ENCODE data around the gene NUP58.

The NUP58 gene

DNA sequence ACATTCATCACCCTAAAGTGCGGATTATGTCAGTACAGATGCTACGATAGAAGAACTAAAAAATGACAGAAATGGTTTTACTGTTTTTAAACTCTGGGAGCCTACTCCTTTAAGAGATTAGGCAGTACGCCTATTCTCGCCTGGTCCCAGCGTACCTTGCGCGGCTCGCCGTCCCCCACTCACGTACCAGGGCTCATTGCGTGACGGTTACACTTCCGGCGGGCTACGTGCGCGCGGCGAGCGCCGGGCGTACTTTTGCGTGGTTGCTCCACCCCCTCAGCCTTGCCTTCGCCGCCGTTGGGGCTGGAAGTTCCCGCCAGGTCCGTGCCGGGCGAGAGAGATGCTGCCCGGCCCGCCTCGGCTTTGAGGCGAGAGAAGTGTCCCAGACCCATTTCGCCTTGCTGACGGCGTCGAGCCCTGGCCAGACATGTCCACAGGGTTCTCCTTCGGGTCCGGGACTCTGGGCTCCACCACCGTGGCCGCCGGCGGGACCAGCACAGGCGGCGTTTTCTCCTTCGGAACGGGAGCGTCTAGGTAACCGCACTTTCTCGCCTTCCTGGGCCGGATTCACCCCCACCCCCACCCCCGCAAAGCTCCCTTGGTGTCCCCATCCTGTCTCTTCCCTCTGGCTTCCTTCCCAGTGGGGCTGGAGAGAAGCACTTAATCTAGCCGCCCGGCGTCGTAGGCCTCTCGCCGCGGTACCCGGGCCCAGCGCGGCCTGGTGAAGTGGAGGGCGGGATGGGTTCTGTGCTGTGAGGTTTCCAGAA is at the start of gene NUP58:
Gene NUP58 (plus strand): TSS at position 279 of the 767 bp plus-strand sequence. CDS start 149 bp downstream, at position 428.
- DNase-seq (ENCODE audit: low spot score) = peak; percentile 94

DNA sequence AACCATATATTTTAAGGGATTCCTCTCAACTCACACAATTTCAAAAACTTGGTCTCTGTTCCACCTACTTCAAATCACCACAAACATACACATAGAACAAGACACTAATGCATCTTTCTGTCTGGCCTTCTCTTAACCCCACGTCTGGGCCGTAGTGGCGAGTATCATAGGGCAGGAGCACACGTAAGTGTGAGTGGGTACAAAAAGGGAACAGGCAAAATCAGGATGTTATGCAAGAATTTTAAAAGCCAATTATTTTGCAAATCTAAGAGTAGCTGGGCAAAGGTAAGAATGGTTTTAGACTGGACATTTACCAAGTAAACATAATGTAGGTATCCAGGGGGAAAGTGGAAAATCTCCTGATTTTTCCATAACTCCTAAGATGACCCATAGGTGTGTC is 49.2 kb upstream of the NUP58 start:
- no peak for DNase-seq (ENCODE audit: low spot score)

- DNase-seq (ENCODE audit: low spot score) = no peak
Observed at GRCh38 chr13:25252752-25253151, 48.7 kb upstream of the NUP58 start.

- peak; percentile 9 for DNase-seq (ENCODE audit: low spot score)
Observed at GRCh38 chr13:25253702-25254101, 47.7 kb upstream of the NUP58 start.

DNA sequence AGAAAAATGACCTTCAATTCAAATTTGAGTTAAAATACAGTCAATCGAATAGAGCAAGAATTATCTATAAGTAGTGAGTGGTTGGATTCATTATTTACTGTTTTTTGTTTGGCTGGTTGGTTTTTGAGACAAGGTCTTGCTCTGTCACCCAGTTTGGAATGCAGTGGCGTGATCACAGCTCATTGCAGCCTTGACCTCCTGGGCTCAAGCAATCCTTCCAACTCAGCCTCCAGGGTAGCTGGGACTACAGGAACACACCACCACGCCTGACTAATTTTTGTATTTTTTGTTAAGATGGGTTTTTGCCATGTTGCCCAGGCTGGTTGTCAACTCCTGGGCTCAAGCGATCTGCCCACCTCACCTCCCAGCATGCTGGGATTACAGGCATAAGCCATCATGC is 39.2 kb upstream of the NUP58 start:
- no peak for DNase-seq (ENCODE audit: low spot score)

GRCh38 chr13:25266706-25267105 is 34.7 kb upstream of the NUP58 start:
- no peak for DNase-seq (ENCODE audit: low spot score)

- DNase-seq (ENCODE audit: low spot score) = no peak
Observed at GRCh38 chr13:25267715-25268114, 33.7 kb upstream of the NUP58 start.

GRCh38 chr13:25268561-25268960 is 32.9 kb upstream of the NUP58 start:
- no peak for DNase-seq (ENCODE audit: low spot score)

- DNase-seq (ENCODE audit: low spot score) = peak; percentile 29
Observed at GRCh38 chr13:25276748-25277147, 24.7 kb upstream of the NUP58 start.

- DNase-seq (ENCODE audit: low spot score) = no peak
Observed at GRCh38 chr13:25280396-25280795, 21.0 kb upstream of the NUP58 start.

DNA sequence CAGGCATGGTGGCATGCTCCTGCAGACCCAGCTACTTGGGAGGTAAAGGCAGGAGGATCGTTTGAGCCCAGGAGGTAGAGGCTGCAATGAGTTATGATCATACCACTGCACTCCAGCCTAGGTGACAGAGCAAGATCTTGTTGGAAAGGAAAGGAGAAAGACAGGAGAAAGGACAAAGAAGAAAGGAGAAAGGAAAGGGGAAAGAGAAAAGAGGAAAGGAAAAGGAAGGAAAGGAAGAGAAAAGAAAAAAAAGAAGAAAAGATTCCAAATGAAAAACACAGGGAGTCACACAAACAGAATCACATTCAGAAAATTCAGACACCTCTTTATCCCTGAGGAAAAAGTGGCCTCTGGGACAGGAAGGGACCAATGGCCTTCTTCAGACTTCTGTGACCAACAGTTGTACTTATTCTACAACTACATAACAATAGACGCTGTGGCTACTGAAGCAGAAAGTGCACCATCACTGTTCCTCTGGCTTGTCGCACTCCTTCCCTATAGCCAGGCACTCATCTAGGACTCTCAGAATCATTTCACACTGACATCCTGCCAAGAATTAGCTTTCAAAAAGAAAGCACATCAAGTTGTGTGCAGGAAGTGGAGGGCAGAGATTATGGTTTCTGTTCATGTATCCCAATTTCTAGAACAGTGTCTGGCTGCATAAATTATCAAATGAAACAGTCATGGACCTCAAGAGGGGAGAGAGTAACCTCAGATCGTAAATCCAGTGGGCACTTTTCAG is 20.1 kb upstream of the NUP58 start:
- DNase-seq (ENCODE audit: low spot score) = no peak

GRCh38 chr13:25281935-25282332 is 19.5 kb upstream of the NUP58 start:
- no peak for DNase-seq (ENCODE audit: low spot score)

DNA sequence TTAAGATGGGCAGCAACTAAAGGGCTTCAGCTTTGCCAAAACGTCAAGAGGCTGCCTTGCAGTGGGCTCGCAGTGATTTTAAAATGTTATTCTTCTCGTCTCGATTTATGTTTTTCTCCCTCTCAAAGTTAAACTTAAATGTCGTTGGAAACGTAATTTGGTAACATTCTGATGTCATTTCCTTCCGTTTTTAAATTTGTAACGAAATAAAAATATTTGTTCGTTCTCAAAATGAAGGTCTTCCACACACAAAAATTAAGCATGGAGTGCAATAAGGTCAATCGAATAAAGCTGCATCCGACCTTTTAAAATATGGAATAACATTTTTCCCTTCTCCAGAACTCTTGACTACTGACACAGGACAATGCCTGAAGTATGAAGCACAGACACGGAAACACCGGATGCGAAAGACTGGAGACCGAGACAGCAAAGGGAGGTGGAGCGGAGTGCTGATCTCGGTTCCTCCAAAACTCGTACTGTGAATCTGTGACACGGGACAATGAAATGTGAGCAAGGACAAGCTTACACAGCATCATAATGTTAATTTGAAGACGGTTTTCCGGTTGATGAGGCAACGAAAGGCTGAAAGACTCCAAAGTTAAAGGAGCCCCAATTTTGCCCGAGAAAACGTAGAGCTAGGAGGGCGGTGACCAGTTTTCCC is 15.0 kb upstream of the NUP58 start:
- DNase-seq (ENCODE audit: low spot score) = peak; percentile 51

DNA sequence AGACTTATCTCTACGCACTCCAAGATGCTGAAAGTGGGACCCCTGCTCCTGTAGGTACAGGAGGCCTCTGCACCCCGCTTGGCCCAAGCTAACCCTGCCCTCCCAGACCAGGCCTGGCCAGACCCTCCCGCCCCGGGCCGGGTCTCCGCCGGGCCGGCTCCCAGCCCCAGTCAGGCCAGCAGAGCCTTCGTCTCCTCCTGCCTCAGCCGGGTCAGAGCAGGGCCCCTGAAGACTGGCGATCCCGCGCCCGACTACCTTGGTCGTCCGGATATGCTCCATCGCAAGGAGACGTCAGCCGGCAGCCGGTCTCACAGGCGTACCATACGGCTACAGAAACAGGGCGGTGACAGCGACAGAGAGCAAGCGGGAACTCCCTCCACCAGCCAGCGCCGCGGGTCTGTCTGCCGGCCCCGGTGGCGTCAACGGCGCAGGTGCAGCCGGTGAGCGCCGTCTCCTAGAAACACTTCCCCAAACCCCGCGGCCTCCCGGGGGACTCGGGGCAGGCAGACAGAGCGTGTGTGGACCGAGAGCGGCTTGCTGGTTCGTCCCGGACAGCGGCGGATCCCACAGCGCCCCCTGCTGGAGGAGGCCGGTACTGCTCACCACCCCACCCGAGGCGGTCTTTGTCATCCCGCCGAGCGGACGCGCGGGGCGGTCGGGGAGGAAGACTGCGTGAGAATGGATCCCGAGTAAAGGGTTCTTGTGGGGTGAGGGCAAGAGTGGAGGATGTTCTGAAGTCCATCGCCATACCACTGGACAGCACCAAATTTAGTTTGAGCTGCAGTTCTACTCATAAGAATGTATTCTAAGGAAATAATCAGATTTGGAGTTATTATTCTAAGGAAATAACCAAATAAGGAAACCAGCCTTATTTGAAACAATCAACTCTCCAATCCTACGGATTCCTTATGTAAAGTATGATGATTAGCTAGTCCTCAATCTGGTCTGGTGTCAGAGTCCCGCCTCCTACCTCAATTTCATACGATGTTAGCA is 14.2 kb upstream of the NUP58 start, which contains the start of gene MTMR6:
Gene MTMR6 (minus strand): TSS at position 520 of the 993 bp plus-strand sequence. CDS start 241 bp downstream, at position 279.
- DNase-seq (ENCODE audit: low spot score) = peak; percentile 94

GRCh38 chr13:25288966-25289365 is 12.5 kb upstream of the NUP58 start:
- no peak for DNase-seq (ENCODE audit: low spot score)

GRCh38 chr13:25291691-25292090 is 9.7 kb upstream of the NUP58 start:
- DNase-seq (ENCODE audit: low spot score) = no peak

- DNase-seq (ENCODE audit: low spot score) = peak; percentile 9
Observed at GRCh38 chr13:25292301-25292700, 9.1 kb upstream of the NUP58 start.

DNA sequence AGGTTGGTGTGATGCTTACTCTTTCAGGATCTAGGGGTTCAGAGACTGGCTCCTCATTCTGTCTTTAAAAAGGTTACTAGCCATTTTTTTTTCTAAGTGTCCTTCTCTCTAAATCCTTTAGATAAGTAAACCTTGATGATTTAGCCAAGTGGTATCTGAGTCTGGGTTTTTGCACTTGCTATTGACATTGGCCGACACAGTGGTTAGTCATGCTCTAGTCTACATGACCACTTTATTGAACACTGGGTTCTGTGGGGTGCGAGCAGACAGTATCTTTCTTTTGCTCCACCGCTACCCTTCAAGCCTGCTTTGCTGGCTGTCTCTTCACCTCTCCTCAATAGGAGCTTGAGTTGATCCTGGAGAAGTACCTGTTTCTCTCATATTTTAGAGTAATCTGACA is 6.2 kb upstream of the NUP58 start:
- DNase-seq (ENCODE audit: low spot score) = peak; percentile 25

- DNase-seq (ENCODE audit: low spot score) = no peak
Observed at GRCh38 chr13:25295701-25296100, 5.7 kb upstream of the NUP58 start.

DNA sequence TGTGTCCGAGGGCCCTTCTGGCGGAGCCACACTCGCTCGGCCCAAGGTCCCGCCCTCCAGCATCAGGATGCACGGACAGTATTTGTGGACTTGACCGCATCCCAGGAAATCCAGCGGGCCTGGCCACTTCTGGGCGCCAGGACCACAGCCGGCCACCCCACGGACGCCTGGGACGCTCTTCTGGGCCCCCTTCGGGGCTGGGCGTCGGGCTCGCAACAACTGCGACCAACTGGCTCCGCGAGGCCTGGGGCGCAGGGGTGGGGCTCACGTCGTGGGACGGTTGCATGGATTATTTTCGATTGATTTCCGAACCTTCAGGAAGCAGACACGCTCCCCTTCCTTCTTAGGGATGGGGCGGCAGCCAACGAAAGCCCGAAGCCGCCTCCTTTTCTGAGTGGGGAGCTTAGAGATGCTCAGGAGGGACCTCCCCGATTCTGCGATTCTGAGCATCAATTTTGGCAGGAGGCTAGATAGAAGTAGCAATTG is 521 bp upstream of the NUP58 start:
- no peak for DNase-seq (ENCODE audit: low spot score)

DNA sequence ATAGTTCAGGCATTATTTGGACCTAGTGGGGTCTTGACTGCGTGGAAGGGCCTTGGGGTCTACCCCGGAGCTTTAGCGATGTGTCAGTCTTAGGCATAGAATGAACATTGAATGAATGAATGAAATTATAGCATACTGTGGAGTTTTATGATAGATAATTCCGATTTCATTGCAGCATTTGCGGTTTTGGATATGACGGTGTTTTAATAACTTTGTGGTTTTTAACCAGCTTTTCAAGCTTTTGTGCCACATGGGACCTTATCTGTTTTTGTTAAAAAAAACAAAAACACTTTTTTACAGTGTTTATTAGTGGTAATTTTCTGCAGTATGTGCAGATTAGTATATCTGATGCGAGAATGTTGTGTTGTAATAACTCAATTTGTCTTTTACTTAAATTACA is 696 bp downstream of the NUP58 start:
- DNase-seq (ENCODE audit: low spot score) = no peak

Measured in AG08396 (cell line).